HG02840 (cell line): ENCODE measurements around the gene PAK4.

ENCODE experiments used
- ATAC-seq: cut with Tn5 transposase; IDR thresholded peaks from one replicate; pipeline ENCODE4 v1.9.1; 2021; ENCODE audit warnings: mild to moderate bottlenecking, moderate library complexity, moderate number of reproducible peaks; ENCODE audit not compliant: unreplicated experiment, low FRiP score

PAK4 gene

GRCh38 chr19:39145180-39145953 is 19.8 kb downstream of the PAK4 start:
- ATAC-seq, result no peak

GRCh38 chr19:39146091-39146490 is 20.5 kb downstream of the PAK4 start:
- ATAC-seq, result no peak

- ATAC-seq, result no peak
Measured at GRCh38 chr19:39146686-39147450, 21.3 kb downstream of the PAK4 start.

- ATAC-seq, result no peak
Measured at GRCh38 chr19:39147480-39147879, 21.9 kb downstream of the PAK4 start.

GRCh38 chr19:39148939-39149529 is 23.4 kb downstream of the PAK4 start:
- ATAC-seq, result no peak

- ATAC-seq, result no peak
Measured at GRCh38 chr19:39150235-39150634, 24.6 kb downstream of the PAK4 start.

GRCh38 chr19:39150807-39151600 is 25.4 kb downstream of the PAK4 start:
- no peak for ATAC-seq

- no peak for ATAC-seq
Measured at GRCh38 chr19:39152066-39152465, 26.5 kb downstream of the PAK4 start.

- ATAC-seq, result no peak
Measured at GRCh38 chr19:39154100-39154628, 28.6 kb downstream of the PAK4 start.

- no peak for ATAC-seq
Measured at GRCh38 chr19:39154629-39155100, 29.1 kb downstream of the PAK4 start.

- ATAC-seq, result no peak
Measured at GRCh38 chr19:39155114-39155700, 29.6 kb downstream of the PAK4 start.

GRCh38 chr19:39155741-39156140 is 30.2 kb downstream of the PAK4 start:
- ATAC-seq, result no peak

GRCh38 chr19:39156326-39157230 is 31.0 kb downstream of the PAK4 start:
- no peak for ATAC-seq

GRCh38 chr19:39157275-39157996 is 31.9 kb downstream of the PAK4 start:
- no peak for ATAC-seq

- no peak for ATAC-seq
Measured at GRCh38 chr19:39157997-39158389, 32.4 kb downstream of the PAK4 start.

- ATAC-seq, result no peak
Measured at GRCh38 chr19:39158646-39159260, 33.2 kb downstream of the PAK4 start.

GRCh38 chr19:39160523-39160861 is 34.9 kb downstream of the PAK4 start:
- ATAC-seq, result no peak
